ENCODE data around the gene TLN1.

The TLN1 gene

DNA sequence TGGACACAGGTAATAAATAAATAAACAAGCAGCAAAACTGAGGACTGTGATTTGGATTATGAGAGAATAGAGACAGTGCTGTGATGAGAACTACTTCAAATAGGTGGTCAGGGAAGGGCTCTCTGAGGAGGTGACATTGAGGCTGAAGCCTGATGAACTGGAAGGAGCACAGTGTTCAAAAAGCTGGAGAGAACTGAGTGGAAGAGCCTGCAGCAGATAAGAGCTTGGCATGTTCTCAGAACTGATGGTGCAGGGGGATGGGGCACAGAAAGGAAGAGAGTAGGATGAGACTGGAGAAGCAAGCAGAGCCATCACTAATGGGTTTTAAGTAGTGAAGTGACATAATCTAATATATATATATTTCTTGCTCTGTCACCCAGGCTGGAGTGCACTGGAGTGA lies 31.1 kb downstream of the TLN1 start:
- DNase-seq = no peak

DNA sequence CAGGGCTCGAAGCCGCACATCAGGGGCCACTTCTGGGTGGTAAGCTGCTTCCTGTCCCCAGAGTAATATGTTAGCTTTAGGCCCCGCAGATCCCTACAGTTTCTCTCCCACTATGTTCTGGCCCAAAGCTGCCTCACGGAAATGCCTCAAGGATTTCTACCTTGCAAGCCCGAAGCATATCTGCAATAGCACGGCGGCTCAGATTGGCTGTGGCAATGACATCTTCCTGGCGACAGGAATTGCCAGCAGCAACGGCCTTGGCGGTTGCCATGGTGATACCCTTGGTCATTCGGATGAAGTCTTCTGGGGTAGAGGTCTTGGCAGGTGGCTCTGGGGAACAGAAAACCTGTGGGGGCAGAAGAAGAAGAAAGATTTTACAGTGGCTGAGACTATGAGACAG lies 32.0 kb downstream of the TLN1 start:
- no peak for DNase-seq

GRCh38 chr9:35698231-35698630 lies 33.8 kb downstream of the TLN1 start:
- no peak for DNase-seq

DNA sequence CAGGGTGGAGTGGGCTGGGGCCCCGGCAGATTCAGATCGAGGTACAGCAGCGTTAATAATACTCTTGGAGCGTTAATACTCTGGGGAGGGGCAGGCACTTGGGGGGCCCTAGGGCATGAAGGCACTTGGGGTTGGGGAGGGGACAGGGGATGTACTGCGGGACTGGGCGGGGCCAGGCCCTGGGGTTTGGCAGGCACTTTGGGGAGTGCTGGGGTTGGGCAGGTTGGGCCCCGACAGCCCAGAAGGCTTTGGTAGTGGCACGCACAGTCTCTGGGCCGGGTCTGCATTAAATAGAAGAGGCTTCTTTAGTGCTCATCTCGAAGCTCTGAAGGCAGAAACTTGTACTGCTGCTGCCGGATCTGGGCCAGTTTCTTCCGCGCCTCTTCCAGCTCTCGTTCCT lies 34.5 kb downstream of the TLN1 start:
- DNase-seq = no peak

DNA sequence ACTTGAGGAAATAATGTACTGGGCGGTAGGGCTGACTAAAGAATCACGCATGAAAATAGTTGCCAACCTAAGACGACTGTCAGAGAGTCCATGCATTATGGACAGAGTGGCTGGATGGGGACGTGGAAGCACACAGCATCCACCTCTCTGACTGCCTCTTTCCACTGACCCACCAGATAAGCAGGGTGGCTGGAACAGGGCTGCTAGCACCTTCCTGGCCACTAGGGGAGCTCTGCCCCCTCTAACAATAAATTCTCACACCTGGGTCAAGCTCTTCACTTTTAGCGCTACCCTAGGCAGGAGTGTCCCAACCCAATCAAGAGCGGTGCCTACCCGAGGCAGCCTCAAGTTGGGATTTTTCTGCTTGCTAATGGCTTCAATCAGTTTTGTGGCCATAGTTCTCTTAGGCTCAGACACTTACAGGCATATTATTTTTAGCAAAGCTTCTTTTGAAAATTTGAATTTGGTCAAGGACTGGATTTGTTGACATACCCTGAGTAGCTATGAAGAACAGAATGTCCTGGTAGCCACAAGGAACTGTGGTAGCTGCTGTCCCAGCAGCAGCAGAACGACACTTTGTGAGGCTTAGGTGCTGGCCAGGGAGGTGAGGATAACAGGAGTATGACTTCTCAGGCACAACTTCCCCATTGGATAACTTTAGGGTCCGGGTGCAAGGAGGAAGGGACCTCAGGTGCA lies 35.3 kb downstream of the TLN1 start:
- DNase-seq = peak; percentile 69

DNA sequence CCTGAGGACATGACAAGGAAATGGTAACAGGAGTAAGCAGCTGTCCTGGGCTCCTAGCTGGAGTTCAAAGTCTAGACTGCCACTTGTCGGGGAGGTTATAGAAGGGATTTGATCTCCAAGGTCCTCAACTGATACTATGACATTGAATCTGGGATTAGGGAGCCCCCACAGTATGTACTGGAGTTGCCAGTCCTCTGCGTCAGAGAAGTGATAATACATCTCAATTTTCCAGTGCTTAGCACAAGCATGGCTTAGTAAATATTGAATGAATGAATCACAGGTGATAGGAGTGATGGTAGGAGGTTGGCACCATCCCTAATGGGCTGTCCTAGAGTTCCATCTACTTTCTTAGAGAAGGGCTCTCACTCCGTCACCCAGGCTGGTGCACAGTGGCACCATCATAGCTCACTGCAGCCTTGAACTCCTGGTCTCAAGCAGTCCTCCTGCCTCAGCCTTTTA lies 36.0 kb downstream of the TLN1 start:
- no peak for DNase-seq

DNA sequence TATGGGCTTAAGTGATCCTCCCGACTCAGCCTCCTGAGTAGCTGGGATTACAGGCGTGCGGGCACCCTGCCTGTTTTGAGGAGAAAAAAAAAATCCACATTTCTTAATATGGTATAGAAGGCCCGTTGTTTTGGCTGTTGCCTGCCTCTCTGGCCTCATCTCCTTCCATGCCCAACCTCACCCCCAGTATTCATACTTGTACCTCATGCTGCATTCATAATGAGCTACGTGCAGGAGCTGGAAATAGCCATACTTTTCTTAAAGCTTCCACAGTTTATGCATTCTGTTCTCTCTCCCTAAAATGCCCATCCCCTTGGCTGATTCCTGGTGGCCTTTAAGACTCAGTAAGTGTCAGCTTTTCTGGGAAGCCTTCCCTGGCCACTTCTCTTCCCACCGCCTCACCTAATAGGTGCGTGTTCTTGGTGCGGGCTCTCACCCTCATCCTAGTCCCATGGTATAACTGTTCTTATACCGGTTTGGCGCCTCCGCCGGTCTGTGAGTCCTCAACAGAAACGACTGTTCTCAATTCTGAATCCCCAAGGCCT lies 40.2 kb downstream of the TLN1 start:
- DNase-seq = no peak

DNA sequence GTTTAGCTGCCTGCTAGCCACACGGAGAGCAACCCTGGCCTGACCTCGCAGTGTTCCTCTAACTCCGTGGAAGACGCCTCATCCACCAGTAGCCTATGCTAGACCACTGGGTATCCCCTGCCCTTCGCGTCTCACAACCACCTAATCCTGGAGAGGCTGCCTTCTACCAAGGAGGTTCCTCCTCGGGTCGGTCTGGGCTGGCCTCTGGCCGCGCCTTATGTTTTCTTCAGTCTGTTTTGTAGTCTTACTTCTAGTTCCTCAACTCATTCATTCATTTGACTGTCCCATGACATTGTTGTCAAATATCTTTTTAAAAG lies 40.7 kb downstream of the TLN1 start:
- no peak for DNase-seq

DNA sequence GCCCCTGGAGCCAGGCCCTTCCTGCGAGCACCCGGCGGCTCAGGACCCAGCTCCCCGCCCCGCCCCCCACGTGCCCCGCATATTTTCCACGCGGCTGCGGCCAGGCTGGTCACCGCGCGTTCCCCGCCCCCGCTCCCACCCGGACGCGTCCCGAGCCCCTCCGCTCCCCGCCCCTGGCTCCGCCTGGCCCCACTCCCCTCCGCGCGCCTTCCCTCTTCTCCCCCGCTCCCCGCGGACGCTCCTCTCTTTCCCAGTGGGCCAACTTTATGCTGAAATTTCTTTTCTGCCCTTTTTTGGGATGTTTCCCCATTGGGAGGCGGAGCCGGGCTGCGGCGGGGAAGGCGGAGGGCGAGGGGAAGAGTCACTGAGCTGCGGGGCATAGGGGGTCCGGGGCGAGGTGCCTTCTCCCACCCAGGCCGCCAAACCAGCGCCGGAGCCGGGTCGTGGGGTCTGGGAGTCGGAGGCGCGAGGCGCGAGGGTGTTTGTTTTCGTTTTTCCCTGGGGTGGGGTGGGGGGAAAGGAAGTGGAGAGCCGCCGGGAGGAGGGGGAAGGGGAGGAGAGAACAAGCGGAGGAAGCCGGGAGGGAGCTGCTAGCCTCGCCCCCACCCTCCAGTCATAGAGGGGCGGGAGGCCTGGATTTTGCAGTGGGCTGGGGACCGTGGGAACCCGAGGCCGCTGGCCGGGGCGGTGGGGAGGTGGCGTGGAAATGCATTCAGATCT lies 41.2 kb downstream of the TLN1 start:
- DNase-seq = peak; percentile 34

DNA sequence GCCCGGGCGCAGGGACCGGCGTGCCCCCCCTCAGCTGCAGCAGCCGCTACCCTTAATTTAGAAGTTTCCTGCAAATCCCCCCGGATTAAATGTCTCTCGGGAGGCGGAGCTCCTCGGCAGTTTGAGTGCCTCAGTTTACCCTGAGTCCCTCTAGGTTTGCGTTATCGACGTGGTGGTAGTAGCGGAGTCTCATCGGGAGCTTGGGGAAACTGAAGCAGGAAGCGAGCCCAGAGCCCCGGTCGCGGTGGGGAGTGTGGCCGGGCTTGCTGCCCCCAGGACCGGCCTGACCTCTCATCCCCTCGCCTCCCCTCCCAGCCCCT lies 41.7 kb downstream of the TLN1 start:
- no peak for DNase-seq

- DNase-seq = no peak
These were observed 42.3 kb downstream of the TLN1 start, which contains the start of gene TPM2 for GRCh38 chr9:35689542-35690293. TSS of gene TPM2 (minus strand) at chr9:35689925. CDS start at chr9:35689817, 108 bp downstream.

DNA sequence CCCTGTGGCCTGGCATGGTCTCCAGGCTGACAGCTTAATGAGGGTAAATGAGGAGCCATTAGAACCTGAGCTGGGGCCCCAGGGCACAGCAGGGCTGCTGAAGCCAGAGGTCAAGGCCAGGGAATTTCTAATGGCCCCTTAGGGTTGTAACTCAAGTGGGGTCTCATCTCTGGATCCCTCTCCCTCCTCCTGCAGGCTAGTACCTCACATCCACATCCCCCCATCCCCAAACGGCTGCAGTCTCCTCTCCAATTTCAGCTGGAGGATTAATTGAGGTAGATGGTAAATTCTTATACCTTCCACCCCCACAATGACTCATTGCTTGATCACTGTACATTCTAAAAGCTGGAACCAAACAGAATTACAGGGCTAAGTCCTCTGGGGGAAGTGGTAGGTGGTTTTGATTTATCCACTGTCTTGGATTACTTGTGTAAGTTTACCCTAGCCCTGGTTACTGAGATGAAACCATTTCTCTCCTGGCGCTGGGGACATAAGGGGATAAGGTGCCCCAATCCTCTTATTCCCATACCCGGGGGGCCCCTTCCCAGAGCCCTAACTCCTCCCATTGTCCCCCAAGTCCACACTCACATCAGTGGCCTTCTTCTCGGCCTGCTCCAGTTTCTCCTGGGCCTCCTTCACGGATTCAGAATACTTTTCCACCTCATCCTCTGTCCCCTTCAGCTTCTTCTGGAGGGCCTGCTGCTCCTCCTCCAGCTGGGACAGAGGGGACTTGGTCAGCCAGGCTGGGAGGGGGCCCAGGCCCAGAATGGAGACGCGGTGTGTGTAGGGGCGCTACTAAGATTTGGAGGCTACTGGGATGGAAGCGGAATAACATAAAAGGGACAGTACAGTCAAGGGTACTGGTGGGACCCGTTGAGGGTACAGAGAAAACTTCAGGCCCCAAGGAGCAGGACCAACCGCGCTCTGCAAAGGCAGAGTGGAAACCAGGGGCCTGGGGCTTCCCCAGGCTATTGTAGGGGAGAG lies 43.1 kb downstream of the TLN1 start:
- no peak for DNase-seq

- DNase-seq = no peak
These were observed 43.9 kb downstream of the TLN1 start for GRCh38 chr9:35687972-35688557.

DNA sequence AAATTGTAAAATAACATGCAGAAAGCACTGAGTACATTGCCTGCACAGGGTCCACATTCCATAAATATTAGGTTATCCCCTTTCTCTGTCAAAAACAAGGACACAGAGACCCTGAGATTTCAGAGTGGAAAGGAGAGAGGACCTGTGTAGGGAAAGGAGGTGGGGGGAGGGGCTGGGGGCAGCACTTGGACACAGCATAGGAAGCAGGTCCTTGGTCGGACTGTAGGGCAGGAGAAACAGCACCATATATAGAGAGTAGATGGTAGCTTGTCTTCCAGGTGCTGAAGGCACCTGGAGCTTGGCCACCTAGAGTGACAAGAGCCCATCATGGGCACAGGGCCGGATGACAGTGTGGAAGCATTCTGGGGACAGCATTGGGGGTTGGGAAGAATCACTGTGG lies 44.7 kb downstream of the TLN1 start:
- DNase-seq = no peak

- no peak for DNase-seq
These were observed 45.5 kb downstream of the TLN1 start for GRCh38 chr9:35686222-35687203.

DNA sequence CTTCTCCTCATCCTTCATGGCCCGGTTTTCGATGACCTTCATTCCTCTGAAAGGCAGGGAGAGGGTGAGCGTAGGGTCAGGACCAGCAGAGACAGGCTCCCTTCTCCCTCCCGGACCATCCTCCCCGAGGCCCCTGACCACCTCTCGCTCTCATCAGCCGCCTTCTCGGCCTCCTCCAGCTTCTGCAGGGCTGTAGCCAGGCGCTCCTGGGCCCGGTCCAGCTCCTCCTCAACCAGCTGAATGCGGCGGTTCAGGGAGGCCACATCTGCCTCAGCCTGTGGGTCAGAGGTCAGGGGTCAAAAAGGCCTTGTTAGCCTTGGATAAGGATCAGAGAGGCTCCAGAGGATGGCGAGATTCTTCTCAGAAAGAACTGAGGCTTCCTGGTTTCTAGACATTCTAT lies 46.5 kb downstream of the TLN1 start:
- no peak for DNase-seq

- DNase-seq = no peak
These were observed 47.1 kb downstream of the TLN1 start for GRCh38 chr9:35684921-35685320.

DNA sequence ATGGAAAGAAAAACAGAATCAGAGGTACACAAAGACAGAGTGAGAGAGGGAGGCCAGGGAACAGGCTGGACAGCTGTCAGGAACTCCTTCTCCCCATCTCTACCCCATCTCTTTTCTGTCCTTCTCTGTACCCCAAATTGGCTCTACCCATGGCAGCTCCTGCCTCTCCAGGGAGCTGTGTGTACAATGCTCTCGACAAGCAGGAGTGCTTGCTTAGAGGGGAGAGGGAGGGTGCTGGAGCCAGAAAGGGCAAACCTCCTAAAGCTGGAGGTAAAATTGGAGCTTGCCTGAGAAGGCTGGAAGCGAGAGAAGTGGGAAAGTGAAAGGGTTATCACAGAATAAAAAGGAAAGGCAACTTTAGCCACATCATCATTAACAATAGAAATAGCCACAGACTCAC lies 48.7 kb downstream of the TLN1 start:
- no peak for DNase-seq

GRCh38 chr9:35682520-35683315 lies 49.3 kb downstream of the TLN1 start:
- no peak for DNase-seq

GRCh38 chr9:35682051-35682450 lies 49.9 kb downstream of the TLN1 start:
- DNase-seq = no peak

All from CD4-positive, alpha-beta T cell treated with Interleukin-21 for 1 hour (primary cell).